ENCODE results near the gene SNX14. TPM values are rescaled to one million over a fixed set of nuclear protein-coding genes. Genes with fewer than 3 reads are reported as not detected.

The SNX14 gene
- total and polyA plus RNA-seq, 2 donors (not counting 3 experiments of a cell fraction or from before 2014, with no cell fraction given): 41.3 to 74.3 TPM

DNA sequence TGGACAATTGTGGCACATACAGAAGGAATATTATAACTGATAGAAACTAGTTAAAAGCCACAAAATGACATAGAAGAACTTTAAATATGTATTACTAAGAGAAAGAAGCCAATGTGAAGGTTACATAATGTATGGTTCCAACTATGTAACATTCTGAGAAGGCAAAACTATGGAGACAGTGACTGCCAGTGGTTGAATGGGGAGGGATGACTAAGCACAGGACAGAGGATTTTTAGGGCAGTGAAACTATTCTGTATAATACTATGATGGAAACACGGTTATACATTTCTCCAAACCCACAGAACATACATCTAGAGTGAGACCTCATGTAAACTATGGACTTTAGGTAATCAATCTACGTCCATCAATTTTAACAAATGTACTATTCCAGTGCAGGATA is 26.6 kb upstream of the SNX14 start:
- dilution Hi-C loops (cut with MboI; ENCODE audit: extremely low pct_ligation_motif_present, low sequenced_read_pairs) (no loop called here), intact Hi-C loops (cut with micrococcal nuclease) (loop anchor here (10.0 kb wide), 1 partner anchor 54 kb away; no protein-coding TSS in a partner anchor)
- POLR2A ChIA-PET: interaction anchor here (1.2 kb wide), 1 partner anchor 58 kb away, joined by 12 read pairs; no protein-coding TSS in a partner anchor
- Histone ChIP-seq H3K9me3 (replicated peaks; ENCODE audit: control insufficient read depth, insufficient read depth, low read length) (no peaks in the 10 kb centered on the region), H3K79me2 (ENCODE audit: control insufficient read depth, insufficient read depth, low read length) (peaks cover 87% of the 10 kb centered on the region), H3K4me1 (ENCODE audit: control insufficient read depth, extremely low read depth, insufficient read depth, low read length) (no peaks in the 10 kb centered on the region), H4K20me1 (replicated peaks; ENCODE audit: control insufficient read depth, extremely low read depth, insufficient read depth, low read length) (peaks cover 9% of the 10 kb centered on the region), H3K9me1 (replicated peaks; ENCODE audit: control insufficient read depth, extremely low read depth, insufficient read depth, low read length) (no peaks in the 10 kb centered on the region), H2AFZ (ENCODE audit: low read depth, low read length) (no peak overlapping the region), H3K27me3 (ENCODE audit: control insufficient read depth in 2 of 2, insufficient read depth in 2 of 2, low read length in 2 of 2) (no peaks in the 10 kb centered on the region), H3K4me3 (replicated peaks in 1 of 3; ENCODE audit: insufficient read depth in 1 of 3, low read depth in 1 of 3, low read length in 3 of 3) (no peak overlapping the region), H3K36me3 (ENCODE audit: control insufficient read depth in 2 of 2, extremely low read depth in 1 of 2, insufficient read depth in 2 of 2, low read length in 2 of 2) (peaks cover 14 to 50% of the 10 kb centered on the region in 2 experiments), H3K4me2 (ENCODE audit: insufficient read depth, low read length) (no peak overlapping the region), H3K27ac (ENCODE audit: insufficient read depth, low read depth, low read length) (no peak overlapping the region), H3K9ac (replicated peaks; ENCODE audit: extremely low read depth, insufficient read depth, low read length) (no peak overlapping the region)
- DNase-seq (ENCODE audit: low read depth, low spot score) (no peak), FAIRE-seq (no peak)
- no TSS peak for BruUV-seq (replicated peaks)
- CTCF ChIA-PET: no interaction called here
- no peak for TF ChIP-seq FOS (IDR thresholded peaks at IDR 0.05; ENCODE audit: borderline replicate concordance, insufficient read depth, low read length)
- TF ChIP-seq MYC (IDR thresholded peaks at IDR 0.05; ENCODE audit: low read depth, low read length): no peak
- TF ChIP-seq GATA2 (IDR thresholded peaks at IDR 0.05; ENCODE audit: insufficient read depth, insufficient read length, low read depth, low read length): no peak
- no peak for TF ChIP-seq JUN (IDR thresholded peaks at IDR 0.05; ENCODE audit: borderline replicate concordance, insufficient read depth, insufficient read length, low read depth)
- no peak for TF ChIP-seq EZH2 (IDR thresholded peaks at IDR 0.05; ENCODE audit: borderline replicate concordance, low read depth, low read length, severe bottlenecking)
- TF ChIP-seq, protein P1, sequence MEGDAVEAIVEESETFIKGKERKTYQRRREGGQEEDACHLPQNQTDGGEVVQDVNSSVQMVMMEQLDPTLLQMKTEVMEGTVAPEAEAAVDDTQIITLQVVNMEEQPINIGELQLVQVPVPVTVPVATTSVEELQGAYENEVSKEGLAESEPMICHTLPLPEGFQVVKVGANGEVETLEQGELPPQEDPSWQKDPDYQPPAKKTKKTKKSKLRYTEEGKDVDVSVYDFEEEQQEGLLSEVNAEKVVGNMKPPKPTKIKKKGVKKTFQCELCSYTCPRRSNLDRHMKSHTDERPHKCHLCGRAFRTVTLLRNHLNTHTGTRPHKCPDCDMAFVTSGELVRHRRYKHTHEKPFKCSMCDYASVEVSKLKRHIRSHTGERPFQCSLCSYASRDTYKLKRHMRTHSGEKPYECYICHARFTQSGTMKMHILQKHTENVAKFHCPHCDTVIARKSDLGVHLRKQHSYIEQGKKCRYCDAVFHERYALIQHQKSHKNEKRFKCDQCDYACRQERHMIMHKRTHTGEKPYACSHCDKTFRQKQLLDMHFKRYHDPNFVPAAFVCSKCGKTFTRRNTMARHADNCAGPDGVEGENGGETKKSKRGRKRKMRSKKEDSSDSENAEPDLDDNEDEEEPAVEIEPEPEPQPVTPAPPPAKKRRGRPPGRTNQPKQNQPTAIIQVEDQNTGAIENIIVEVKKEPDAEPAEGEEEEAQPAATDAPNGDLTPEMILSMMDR (IDR thresholded peaks at IDR 0.05; ENCODE audit: extremely low read depth in 1 of 2, insufficient read depth in 1 of 2, low read depth in 1 of 2, low read length in 2 of 2): no peak
- no peak for TF ChIP-seq POLR2AphosphoS5 (IDR thresholded peaks at IDR 0.05; ENCODE audit: insufficient read depth, low read depth, low read length)
- TF ChIP-seq, protein P2, sequence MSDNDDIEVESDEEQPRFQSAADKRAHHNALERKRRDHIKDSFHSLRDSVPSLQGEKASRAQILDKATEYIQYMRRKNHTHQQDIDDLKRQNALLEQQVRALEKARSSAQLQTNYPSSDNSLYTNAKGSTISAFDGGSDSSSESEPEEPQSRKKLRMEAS (IDR thresholded peaks at IDR 0.05; ENCODE audit: insufficient read depth, insufficient read length): no peak
- no peak for TF ChIP-seq POLR2A (IDR thresholded peaks at IDR 0.05; ENCODE audit: low read depth, low read length)

Data from endothelial cell of umbilical vein (primary cell).